Stimulated activated CD4-positive, alpha-beta T cell treated with anti-CD3 and anti-CD28 coated beads, Interleukin-12 subunit alpha, Interleukin-12 subunit beta, amount 100 ng/mL, for 24 hours (primary cell): ENCODE results near the gene MTCP1.
A peak's percentile ranks its signal among the peaks of the same experiment; 100 is the strongest.

Experiments
- DNase-seq, 2 experiments: peaks; one replicate each; pipeline ENCODE4 v3.0.0-alpha.2; 2020; ENCODE audit warnings: low read depth in 2 of 2

The MTCP1 gene

GRCh38 chrX:155070975-155071693 lies at the start of gene MTCP1, which contains the start of the genes BRCC3 and CMC4:
Gene MTCP1, minus strand, starts transcription at chrX:155071136. Its CDS starts 5,126 bp downstream, at chrX:155066010.
Gene BRCC3, plus strand, starts transcription at chrX:155071508. Its CDS starts 20 bp downstream, at chrX:155071528.
Gene CMC4, minus strand, starts transcription at chrX:155071136. Its CDS starts 7,113 bp downstream, at chrX:155064023.
- peak; percentile 52 to 61 for DNase-seq

- no peak for DNase-seq
Observed at GRCh38 chrX:155115174-155115819, 44.4 kb upstream of the MTCP1 start.

- no peak for DNase-seq
Observed at GRCh38 chrX:155113097-155113496, 42.2 kb upstream of the MTCP1 start.

- DNase-seq: no peak
Observed at GRCh38 chrX:155112171-155112570, 41.2 kb upstream of the MTCP1 start.

- DNase-seq: no peak
Observed at GRCh38 chrX:155108427-155108826, 37.5 kb upstream of the MTCP1 start.

- DNase-seq: no peak
Observed at GRCh38 chrX:155105919-155106318, 35.0 kb upstream of the MTCP1 start.

GRCh38 chrX:155094468-155095061 lies 23.6 kb upstream of the MTCP1 start:
- no peak for DNase-seq

- DNase-seq: no peak
Observed at GRCh38 chrX:155086961-155087735, 16.2 kb upstream of the MTCP1 start.

GRCh38 chrX:155086202-155086840 lies 15.4 kb upstream of the MTCP1 start:
- DNase-seq: peak in 1 of 2 experiments; percentile 16

- DNase-seq: no peak
Observed at GRCh38 chrX:155071694-155072280, 851 bp upstream of the MTCP1 start.

- DNase-seq: peak in 1 of 2 experiments; percentile 16
Observed at GRCh38 chrX:155070663-155070974, 317 bp downstream of the MTCP1 start.

GRCh38 chrX:155070038-155070437 lies 898 bp downstream of the MTCP1 start:
- DNase-seq: no peak

- DNase-seq: no peak
Observed at GRCh38 chrX:155069414-155069813, 1.5 kb downstream of the MTCP1 start.

GRCh38 chrX:155068165-155068564 lies 2.8 kb downstream of the MTCP1 start:
- DNase-seq: no peak

- no peak for DNase-seq
Observed at GRCh38 chrX:155065035-155065734, 5.8 kb downstream of the MTCP1 start.

GRCh38 chrX:155061760-155062159 lies 9.2 kb downstream of the MTCP1 start:
- DNase-seq: no peak

- DNase-seq: peak; percentile 2 to 9
Observed at GRCh38 chrX:155056877-155057792, 13.8 kb downstream of the MTCP1 start.

GRCh38 chrX:155056471-155056870 lies 14.5 kb downstream of the MTCP1 start:
- no peak for DNase-seq

GRCh38 chrX:155055494-155055893 lies 15.4 kb downstream of the MTCP1 start:
- DNase-seq: no peak

- DNase-seq: no peak
Observed at GRCh38 chrX:155054255-155054654, 16.7 kb downstream of the MTCP1 start.
